Trophoblast cell (in vitro differentiated cells and primary cell): ENCODE results near the gene EPB41L4B.

Experiments used
- DNase-seq, 2 donors: peaks; one replicate each; pipeline ENCODE4 v3.0.0-alpha.2; 2016
- H2AFZ ChIP-seq: 2 replicates; pipeline ENCODE4 v1.6.1; 2013; ENCODE audit warnings: low read length, moderate library complexity, mild to moderate bottlenecking; ENCODE audit not compliant: insufficient read depth, poor library complexity
- H2AK5ac ChIP-seq: 2 replicates; pipeline ENCODE4 v1.6.1; 2013; ENCODE audit warnings: mild to moderate bottlenecking, low read length
- H2BK120ac ChIP-seq: 2 replicates; pipeline ENCODE4 v1.6.1; 2013; ENCODE audit warnings: low read length, mild to moderate bottlenecking, moderate library complexity; ENCODE audit not compliant: insufficient read depth, poor library complexity
- H2BK12ac ChIP-seq: 2 replicates; pipeline ENCODE4 v1.6.1; 2013; ENCODE audit warnings: mild to moderate bottlenecking, low read length, moderate library complexity
- H2BK5ac ChIP-seq: 2 replicates; pipeline ENCODE4 v1.6.1; 2013; ENCODE audit warnings: low read length, low read depth, moderate library complexity, mild to moderate bottlenecking; ENCODE audit not compliant: poor library complexity
- H3K14ac ChIP-seq: 2 replicates; pipeline ENCODE4 v1.6.1; 2013; ENCODE audit warnings: mild to moderate bottlenecking, low read length
- H3K18ac ChIP-seq: 2 replicates; pipeline ENCODE4 v1.6.1; 2013; ENCODE audit warnings: mild to moderate bottlenecking, low read length
- H3K23ac ChIP-seq: 2 replicates; pipeline ENCODE4 v1.6.1; 2013; ENCODE audit warnings: low read length
- H3K27ac ChIP-seq: 2 replicates; pipeline ENCODE4 v1.5.1; 2013; ENCODE audit warnings: low read depth, mild to moderate bottlenecking, inconsistent platforms, low read length, moderate library complexity
- H3K27me3 ChIP-seq: 2 replicates; pipeline ENCODE4 v1.6.1; 2013; ENCODE audit warnings: inconsistent platforms, mild to moderate bottlenecking, low read length, moderate library complexity; ENCODE audit not compliant: insufficient read depth
- H3K36me3 ChIP-seq, 2 experiments: 1 replicate in 1 of 2; 2 replicates in 1 of 2; pipeline ENCODE4 v1.6.1; 2013; ENCODE audit warnings: low read length in 2 of 2, mild to moderate bottlenecking in 2 of 2, moderate library complexity in 1 of 2; ENCODE audit not compliant: insufficient read depth in 2 of 2, control insufficient read depth in 1 of 2
- H3K4ac ChIP-seq: 2 replicates; pipeline ENCODE4 v1.6.1; 2013; ENCODE audit warnings: low read depth, mild to moderate bottlenecking, low read length, moderate library complexity
- H3K4me1 ChIP-seq, 2 experiments: 1 replicate in 1 of 2; 2 replicates in 1 of 2; pipeline ENCODE4 v1.6.1; 2013; ENCODE audit warnings: low read length in 2 of 2, mild to moderate bottlenecking in 2 of 2, moderate library complexity in 1 of 2; ENCODE audit not compliant: insufficient read depth in 2 of 2, control insufficient read depth in 1 of 2
- H3K4me2 ChIP-seq: 2 replicates; pipeline ENCODE4 v1.6.1; 2013; ENCODE audit warnings: inconsistent platforms, mild to moderate bottlenecking, low read length, moderate library complexity
- H3K4me3 ChIP-seq: 2 replicates; pipeline ENCODE4 v1.5.1; 2013; ENCODE audit warnings: mild to moderate bottlenecking, low read depth, low read length, inconsistent platforms
- H3K79me1 ChIP-seq: one replicate; pipeline ENCODE4 v1.6.1; 2013; ENCODE audit warnings: low read length
- H3K79me2 ChIP-seq: 2 replicates; pipeline ENCODE4 v1.6.1; 2013; ENCODE audit warnings: low read length, mild to moderate bottlenecking; ENCODE audit not compliant: control insufficient read depth, insufficient read depth, poor library complexity
- H3K9ac ChIP-seq: 2 replicates; pipeline ENCODE4 v1.6.1; 2013; ENCODE audit warnings: mild to moderate bottlenecking, low read length
- H3K9me3 ChIP-seq: 2 replicates; pipeline ENCODE4 v1.6.1; 2013; ENCODE audit warnings: low read depth, mild to moderate bottlenecking, control low read depth, inconsistent platforms, low read length; ENCODE audit not compliant: insufficient read depth
- H4K12ac ChIP-seq: 2 replicates; pipeline ENCODE4 v1.6.1; 2013; ENCODE audit warnings: low read depth, mild to moderate bottlenecking, low read length, moderate library complexity
- H4K8ac ChIP-seq: 2 replicates; pipeline ENCODE4 v1.6.1; 2013; ENCODE audit warnings: low read depth, mild to moderate bottlenecking, low read length, moderate library complexity
- H4K91ac ChIP-seq: one replicate; pipeline ENCODE4 v1.6.1; 2013; ENCODE audit warnings: low read depth, mild to moderate bottlenecking, low read length, moderate library complexity
- WGBS: extraction: QIAGEN DNeasy Blood & Tissue Kit; methylation state at CpG from one replicate; pipeline ENCODE4 v1.1.7; 2013; ENCODE audit warnings: missing lambda C conversion rate; ENCODE audit not compliant: insufficient read length, insufficient coverage; ENCODE audit errors: extremely low coverage; 5-methylcytosine and 5-hydroxymethylcytosine counted together

Gene EPB41L4B

GRCh38 chr9:109166171-109166770 is 154.6 kb downstream of the EPB41L4B start:
- Histone ChIP-seq H3K36me3 (no peaks in the 10 kb centered on the region), H3K14ac (no peak overlapping the region), H3K4me1 (no peaks in the 10 kb centered on the region), H3K4me3 (no peak overlapping the region), H3K4me2 (peak overlapping the region; percentile 75), H3K23ac (no peak overlapping the region), H2BK5ac (no peak overlapping the region), H2AFZ (no peak overlapping the region), H3K9me3 (peaks cover 2% of the 10 kb centered on the region), H2AK5ac (no peak overlapping the region), H2BK12ac (no peak overlapping the region), H3K9ac (no peak overlapping the region), H2BK120ac (no peak overlapping the region), H3K4ac (no peak overlapping the region), H4K91ac (no peak overlapping the region), H3K27me3 (peaks cover 26% of the 10 kb centered on the region), H4K8ac (no peak overlapping the region), H4K12ac (no peak overlapping the region), H3K79me2 (no peaks in the 10 kb centered on the region), H3K79me1 (no peaks in the 10 kb centered on the region), H3K18ac (no peak overlapping the region), H3K27ac (no peak overlapping the region)
- WGBS, result no CpG with 5 or more reads among the region's 16 CpGs
- DNase-seq, result no peak

- Histone ChIP-seq H4K91ac (no peak overlapping the region), H3K79me2 (no peaks in the 10 kb centered on the region), H2BK12ac (no peak overlapping the region), H3K18ac (no peak overlapping the region), H3K4me3 (no peak overlapping the region), H3K14ac (no peak overlapping the region), H3K27me3 (peaks cover 26% of the 10 kb centered on the region), H3K9me3 (peaks cover 2% of the 10 kb centered on the region), H2AK5ac (no peak overlapping the region), H2BK5ac (no peak overlapping the region), H4K12ac (no peak overlapping the region), H3K23ac (no peak overlapping the region), H3K27ac (no peak overlapping the region), H3K4ac (no peak overlapping the region), H3K79me1 (no peaks in the 10 kb centered on the region), H3K4me2 (no peak overlapping the region), H2AFZ (no peak overlapping the region), H2BK120ac (no peak overlapping the region), H3K9ac (no peak overlapping the region), H4K8ac (no peak overlapping the region), H3K36me3 (no peaks in the 10 kb centered on the region), H3K4me1 (no peaks in the 10 kb centered on the region)
- WGBS, result no CpG with 5 or more reads among the region's 5 CpGs
- no peak for DNase-seq
Measured at GRCh38 chr9:109164042-109164441, 156.8 kb downstream of the EPB41L4B start.

GRCh38 chr9:109163194-109163593 is 157.7 kb downstream of the EPB41L4B start:
- Histone ChIP-seq H3K9ac (no peak overlapping the region), H3K18ac (no peak overlapping the region), H4K12ac (no peak overlapping the region), H3K4me2 (no peak overlapping the region), H3K79me1 (no peaks in the 10 kb centered on the region), H2AFZ (no peak overlapping the region), H2BK12ac (no peak overlapping the region), H3K4me3 (no peak overlapping the region), H3K14ac (no peak overlapping the region), H2BK120ac (no peak overlapping the region), H3K79me2 (no peaks in the 10 kb centered on the region), H2BK5ac (no peak overlapping the region), H3K27ac (no peak overlapping the region), H3K4ac (no peak overlapping the region), H3K4me1 (no peaks in the 10 kb centered on the region), H3K23ac (no peak overlapping the region), H4K8ac (no peak overlapping the region), H3K9me3 (peaks cover 2% of the 10 kb centered on the region), H3K36me3 (no peaks in the 10 kb centered on the region), H4K91ac (no peak overlapping the region), H2AK5ac (no peak overlapping the region), H3K27me3 (peaks cover 26% of the 10 kb centered on the region)
- no peak for DNase-seq
- no CpG with 5 or more reads among the region's 1 CpG for WGBS

- Histone ChIP-seq H3K4me1 (no peaks in the 10 kb centered on the region), H3K36me3 (no peaks in the 10 kb centered on the region), H3K27ac (no peak overlapping the region), H2BK5ac (no peak overlapping the region), H2BK120ac (no peak overlapping the region), H2BK12ac (no peak overlapping the region), H2AFZ (no peak overlapping the region), H3K18ac (no peak overlapping the region), H3K4me3 (no peak overlapping the region), H4K8ac (no peak overlapping the region), H3K27me3 (peaks cover 24% of the 10 kb centered on the region), H3K23ac (no peak overlapping the region), H3K9me3 (peaks cover under 1% of the 10 kb centered on the region), H3K79me2 (no peaks in the 10 kb centered on the region), H3K4ac (no peak overlapping the region), H3K9ac (no peak overlapping the region), H3K14ac (no peak overlapping the region), H4K12ac (no peak overlapping the region), H3K79me1 (no peaks in the 10 kb centered on the region), H2AK5ac (no peak overlapping the region), H3K4me2 (no peak overlapping the region), H4K91ac (no peak overlapping the region)
- WGBS, result no CpG with 5 or more reads among the region's 3 CpGs
- DNase-seq, result no peak
Measured at GRCh38 chr9:109162677-109163076, 158.2 kb downstream of the EPB41L4B start.
